ENCODE measurements around the gene ZNF79.

The ZNF79 gene

DNA sequence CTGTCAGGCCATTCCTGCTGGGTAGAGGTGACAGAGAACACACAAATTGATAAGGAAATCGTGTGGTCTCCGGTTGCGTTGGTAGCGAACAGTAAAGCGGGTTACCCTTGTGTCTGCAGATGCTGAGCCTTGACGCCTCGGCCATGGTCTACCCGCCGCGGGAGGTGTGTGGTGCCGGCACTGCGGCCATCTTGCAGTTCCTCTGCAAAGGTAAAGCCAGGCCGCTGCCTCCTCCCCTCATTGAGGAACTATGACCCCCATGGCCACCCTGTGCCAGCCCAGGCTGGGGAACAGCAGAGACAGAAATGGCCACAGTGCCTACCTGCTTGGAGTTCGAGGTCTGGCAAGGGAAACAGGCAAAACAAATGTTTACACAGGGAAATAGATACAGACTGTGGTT, 43.4 kb downstream of the ZNF79 start:
- Histone ChIP-seq H3K9me3 (ENCODE audit: severe bottlenecking) (no peaks in the 10 kb centered on the region), H3K4me3 (ENCODE audit: severe bottlenecking) (no peak overlapping the region), H3K4me1 (ENCODE audit: insufficient read depth, poor library complexity, severe bottlenecking) (no peaks in the 10 kb centered on the region), H3K27ac (ENCODE audit: poor library complexity, severe bottlenecking) (no peak overlapping the region), H3K27me3 (ENCODE audit: insufficient read depth, poor library complexity, severe bottlenecking) (no peaks in the 10 kb centered on the region), H3K36me3 (ENCODE audit: low read depth) (peaks cover 37% of the 10 kb centered on the region)
- ATAC-seq (ENCODE audit: low read depth) = no peak
- TF ChIP-seq, protein P1, sequence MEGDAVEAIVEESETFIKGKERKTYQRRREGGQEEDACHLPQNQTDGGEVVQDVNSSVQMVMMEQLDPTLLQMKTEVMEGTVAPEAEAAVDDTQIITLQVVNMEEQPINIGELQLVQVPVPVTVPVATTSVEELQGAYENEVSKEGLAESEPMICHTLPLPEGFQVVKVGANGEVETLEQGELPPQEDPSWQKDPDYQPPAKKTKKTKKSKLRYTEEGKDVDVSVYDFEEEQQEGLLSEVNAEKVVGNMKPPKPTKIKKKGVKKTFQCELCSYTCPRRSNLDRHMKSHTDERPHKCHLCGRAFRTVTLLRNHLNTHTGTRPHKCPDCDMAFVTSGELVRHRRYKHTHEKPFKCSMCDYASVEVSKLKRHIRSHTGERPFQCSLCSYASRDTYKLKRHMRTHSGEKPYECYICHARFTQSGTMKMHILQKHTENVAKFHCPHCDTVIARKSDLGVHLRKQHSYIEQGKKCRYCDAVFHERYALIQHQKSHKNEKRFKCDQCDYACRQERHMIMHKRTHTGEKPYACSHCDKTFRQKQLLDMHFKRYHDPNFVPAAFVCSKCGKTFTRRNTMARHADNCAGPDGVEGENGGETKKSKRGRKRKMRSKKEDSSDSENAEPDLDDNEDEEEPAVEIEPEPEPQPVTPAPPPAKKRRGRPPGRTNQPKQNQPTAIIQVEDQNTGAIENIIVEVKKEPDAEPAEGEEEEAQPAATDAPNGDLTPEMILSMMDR (IDR thresholded peaks at IDR 0.05; ENCODE audit: poor library complexity, severe bottlenecking) = no peak
- DNase-seq (ENCODE audit: low spot score) = no peak

- no peak overlapping the region for H3K27ac ChIP-seq (ENCODE audit: poor library complexity, severe bottlenecking)
- peaks cover 12% of the 10 kb centered on the region for H3K36me3 ChIP-seq (ENCODE audit: low read depth)
- no peaks in the 10 kb centered on the region for H3K27me3 ChIP-seq (ENCODE audit: insufficient read depth, poor library complexity, severe bottlenecking)
- TF ChIP-seq, protein P1 (IDR thresholded peaks at IDR 0.05; ENCODE audit: poor library complexity, severe bottlenecking) = no peak
- no peak for DNase-seq (ENCODE audit: low spot score)
- H3K4me1 ChIP-seq (ENCODE audit: insufficient read depth, poor library complexity, severe bottlenecking) = no peaks in the 10 kb centered on the region
- ATAC-seq (ENCODE audit: low read depth) = no peak
- H3K4me3 ChIP-seq (ENCODE audit: severe bottlenecking) = no peak overlapping the region
- H3K9me3 ChIP-seq (ENCODE audit: severe bottlenecking) = no peaks in the 10 kb centered on the region
These were observed 46.5 kb downstream of the ZNF79 start for GRCh38 chr9:127470662-127471061.

- no peak for DNase-seq (ENCODE audit: low spot score)
- TF ChIP-seq, protein P1 (IDR thresholded peaks at IDR 0.05; ENCODE audit: poor library complexity, severe bottlenecking) = no peak
- Histone ChIP-seq H3K27ac (ENCODE audit: poor library complexity, severe bottlenecking) (no peak overlapping the region), H3K9me3 (ENCODE audit: severe bottlenecking) (no peaks in the 10 kb centered on the region), H3K27me3 (ENCODE audit: insufficient read depth, poor library complexity, severe bottlenecking) (no peaks in the 10 kb centered on the region), H3K4me1 (ENCODE audit: insufficient read depth, poor library complexity, severe bottlenecking) (no peaks in the 10 kb centered on the region), H3K36me3 (ENCODE audit: low read depth) (peaks cover 23% of the 10 kb centered on the region), H3K4me3 (ENCODE audit: severe bottlenecking) (no peak overlapping the region)
- ATAC-seq (ENCODE audit: low read depth) = no peak
These were observed 49.3 kb downstream of the ZNF79 start for GRCh38 chr9:127473501-127473900.

DNA sequence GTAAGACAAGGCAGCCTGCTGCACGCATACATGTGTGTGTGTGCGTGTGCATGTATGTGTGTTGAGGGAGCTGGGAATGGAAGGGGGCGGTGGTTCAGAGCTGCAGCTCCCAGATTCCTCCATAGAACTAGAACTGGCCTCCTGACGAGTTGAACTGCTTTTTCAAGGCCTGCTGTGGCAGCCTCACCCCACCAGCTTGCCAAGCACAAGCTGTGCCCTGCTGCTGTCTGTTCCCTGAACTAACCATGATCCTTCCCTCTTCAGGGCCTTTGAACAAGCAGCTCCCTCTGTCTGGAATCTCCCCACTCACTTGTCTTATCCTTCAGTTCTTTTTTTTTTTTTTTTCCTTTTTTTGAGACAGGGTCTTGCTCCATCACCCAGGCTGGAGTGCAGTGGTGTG, 49.8 kb downstream of the ZNF79 start:
- no peak overlapping the region for H3K4me3 ChIP-seq (ENCODE audit: severe bottlenecking)
- no peaks in the 10 kb centered on the region for H3K27me3 ChIP-seq (ENCODE audit: insufficient read depth, poor library complexity, severe bottlenecking)
- no peaks in the 10 kb centered on the region for H3K4me1 ChIP-seq (ENCODE audit: insufficient read depth, poor library complexity, severe bottlenecking)
- no peak overlapping the region for H3K27ac ChIP-seq (ENCODE audit: poor library complexity, severe bottlenecking)
- H3K9me3 ChIP-seq (ENCODE audit: severe bottlenecking) = no peaks in the 10 kb centered on the region
- peaks cover 25% of the 10 kb centered on the region for H3K36me3 ChIP-seq (ENCODE audit: low read depth)
- TF ChIP-seq, protein P1 (IDR thresholded peaks at IDR 0.05; ENCODE audit: poor library complexity, severe bottlenecking) = no peak
- no peak for DNase-seq (ENCODE audit: low spot score)
- ATAC-seq (ENCODE audit: low read depth) = no peak

GRCh38 chr9:127474592-127474991, 50.4 kb downstream of the ZNF79 start:
- H3K36me3 ChIP-seq (ENCODE audit: low read depth) = peaks cover 29% of the 10 kb centered on the region
- no peak overlapping the region for H3K27ac ChIP-seq (ENCODE audit: poor library complexity, severe bottlenecking)
- H3K4me3 ChIP-seq (ENCODE audit: severe bottlenecking) = no peak overlapping the region
- DNase-seq (ENCODE audit: low spot score) = no peak
- TF ChIP-seq, protein P1 (IDR thresholded peaks at IDR 0.05; ENCODE audit: poor library complexity, severe bottlenecking) = no peak
- no peak for ATAC-seq (ENCODE audit: low read depth)
- no peaks in the 10 kb centered on the region for H3K9me3 ChIP-seq (ENCODE audit: severe bottlenecking)
- no peaks in the 10 kb centered on the region for H3K4me1 ChIP-seq (ENCODE audit: insufficient read depth, poor library complexity, severe bottlenecking)
- H3K27me3 ChIP-seq (ENCODE audit: insufficient read depth, poor library complexity, severe bottlenecking) = no peaks in the 10 kb centered on the region
